ENCODE results near the gene MTHFR.

DNA sequence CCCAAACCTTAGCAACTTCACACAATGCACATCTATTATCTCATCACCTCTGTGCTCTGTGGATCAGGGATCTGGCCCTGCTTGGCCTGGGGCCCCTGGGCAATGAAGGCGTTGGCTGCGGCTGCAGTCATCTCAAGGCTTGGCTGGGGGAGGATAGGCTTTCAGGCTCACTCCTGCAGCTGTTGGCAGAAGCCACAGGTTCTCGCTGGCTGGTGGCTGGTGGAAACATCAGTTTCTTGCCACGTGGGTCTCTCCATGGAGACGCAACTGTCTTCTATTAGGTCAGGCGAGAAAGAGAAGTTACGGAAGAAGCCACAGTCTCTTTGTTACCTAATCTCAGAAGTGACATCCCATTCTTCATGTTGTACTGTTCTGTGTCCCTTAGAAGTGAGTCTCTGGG lies 45.4 kb upstream of the MTHFR start:
- no peak for TF ChIP-seq EP300 (IDR thresholded peaks at IDR 0.05)
- TF ChIP-seq CTCF (IDR thresholded peaks at IDR 0.05), result no peak
- no peak for TF ChIP-seq POLR2A (IDR thresholded peaks at IDR 0.05)

Measured in upper lobe of left lung (tissue), 4 donors.